ENCODE measurements around the gene ZNF827.
A peak's percentile ranks its signal among the peaks of the same experiment; 100 is the strongest.

The ZNF827 gene

GRCh38 chr4:145815027-145815612 is 123.5 kb downstream of the ZNF827 start:
- no peak for DNase-seq (ENCODE audit: low spot score)
- H3K9me3 ChIP-seq (ENCODE audit: severe bottlenecking), result no peaks in the 10 kb centered on the region
- no peaks in the 10 kb centered on the region for H3K36me3 ChIP-seq (ENCODE audit: low read depth)
- peaks cover 13% of the 10 kb centered on the region for H3K4me1 ChIP-seq (ENCODE audit: insufficient read depth, poor library complexity, severe bottlenecking)
- H3K27me3 ChIP-seq (ENCODE audit: insufficient read depth, poor library complexity, severe bottlenecking), result no peaks in the 10 kb centered on the region
- TF ChIP-seq CTCF (IDR thresholded peaks at IDR 0.05; ENCODE audit: poor library complexity, severe bottlenecking), result no peak
- ATAC-seq (ENCODE audit: low read depth), result no peak
- H3K27ac ChIP-seq (ENCODE audit: poor library complexity, severe bottlenecking), result no peak overlapping the region
- H3K4me3 ChIP-seq (ENCODE audit: severe bottlenecking), result no peak overlapping the region

GRCh38 chr4:145814246-145814645 is 124.4 kb downstream of the ZNF827 start:
- no peak overlapping the region for H3K27ac ChIP-seq (ENCODE audit: poor library complexity, severe bottlenecking)
- no peaks in the 10 kb centered on the region for H3K9me3 ChIP-seq (ENCODE audit: severe bottlenecking)
- TF ChIP-seq CTCF (IDR thresholded peaks at IDR 0.05; ENCODE audit: poor library complexity, severe bottlenecking), result no peak
- no peaks in the 10 kb centered on the region; the same call in 1 of the 2 replicates for H3K36me3 ChIP-seq (ENCODE audit: low read depth)
- H3K4me1 ChIP-seq (ENCODE audit: insufficient read depth, poor library complexity, severe bottlenecking), result peaks cover 16% of the 10 kb centered on the region
- H3K4me3 ChIP-seq (ENCODE audit: severe bottlenecking), result no peak overlapping the region
- DNase-seq (ENCODE audit: low spot score) (no peak), ATAC-seq (ENCODE audit: low read depth) (no peak)
- no peaks in the 10 kb centered on the region for H3K27me3 ChIP-seq (ENCODE audit: insufficient read depth, poor library complexity, severe bottlenecking)

GRCh38 chr4:145812919-145813318 is 125.7 kb downstream of the ZNF827 start:
- Histone ChIP-seq H3K36me3 (ENCODE audit: low read depth) (no peaks in the 10 kb centered on the region; the same call in 1 of the 2 replicates), H3K9me3 (ENCODE audit: severe bottlenecking) (no peaks in the 10 kb centered on the region), H3K4me1 (ENCODE audit: insufficient read depth, poor library complexity, severe bottlenecking) (peaks cover 25% of the 10 kb centered on the region), H3K27ac (ENCODE audit: poor library complexity, severe bottlenecking) (peak overlapping the region; percentile 65), H3K27me3 (ENCODE audit: insufficient read depth, poor library complexity, severe bottlenecking) (no peaks in the 10 kb centered on the region), H3K4me3 (ENCODE audit: severe bottlenecking) (no peak overlapping the region)
- TF ChIP-seq CTCF (IDR thresholded peaks at IDR 0.05; ENCODE audit: poor library complexity, severe bottlenecking), result no peak
- peak; percentile 87 for DNase-seq (ENCODE audit: low spot score)
- ATAC-seq (ENCODE audit: low read depth), result peak; percentile 84

- H3K9me3 ChIP-seq (ENCODE audit: severe bottlenecking), result no peaks in the 10 kb centered on the region
- DNase-seq (ENCODE audit: low spot score) (no peak), ATAC-seq (ENCODE audit: low read depth) (no peak)
- H3K4me1 ChIP-seq (ENCODE audit: insufficient read depth, poor library complexity, severe bottlenecking), result peaks cover 54% of the 10 kb centered on the region
- no peaks in the 10 kb centered on the region; the same call in 1 of the 2 replicates for H3K36me3 ChIP-seq (ENCODE audit: low read depth)
- H3K27ac ChIP-seq (ENCODE audit: poor library complexity, severe bottlenecking), result peak overlapping the region; percentile 79
- no peak overlapping the region for H3K4me3 ChIP-seq (ENCODE audit: severe bottlenecking)
- H3K27me3 ChIP-seq (ENCODE audit: insufficient read depth, poor library complexity, severe bottlenecking), result no peaks in the 10 kb centered on the region
- TF ChIP-seq CTCF (IDR thresholded peaks at IDR 0.05; ENCODE audit: poor library complexity, severe bottlenecking), result no peak
Measured at GRCh38 chr4:145808848-145809512, 129.6 kb downstream of the ZNF827 start.

Measured in RWPE2 (cell line).